Heart right ventricle (tissue), 16 donors: ENCODE data around the gene BAZ1B. TPM values are rescaled to one million over a fixed set of nuclear protein-coding genes. Genes with fewer than 3 reads are reported as not detected.
A peak's percentile ranks its signal among the peaks of the same experiment; 100 is the strongest.
"Not testable (repeated sequence)": the region's sequence is repeated elsewhere in the genome, so short reads cannot be mapped to it uniquely, and the experiment has no call there.

ENCODE experiments used
- ATAC-seq, 8 donors: fragments of 200-7000 bp; cut with Tn5 transposase; one replicate each; pipeline ENCODE4 v1.9.1; 2020; ENCODE audit warnings: mild to moderate bottlenecking in 8 of 8, moderate library complexity in 8 of 8, moderate number of reproducible peaks in 1 of 8
- DNase-seq, 2 donors: peaks; one replicate each; pipeline ENCODE4 v3.0.0-alpha.2; 2020
- H3K27ac ChIP-seq, 10 donors: fragments of 200-600 bp; sonication (generic) in 2 of 10; one replicate each; pipeline versions ENCODE4 v1.5.0 to v1.8.0; 2020 to 2022; ENCODE audit warnings: mild to moderate bottlenecking in 3 of 10
- H3K27me3 ChIP-seq, 7 donors: fragments of 200-600 bp; one replicate each; pipeline ENCODE4 v1.8.0; 2021 to 2022; ENCODE audit warnings: mild to moderate bottlenecking in 2 of 7
- H3K36me3 ChIP-seq, 9 donors: fragments of 200-600 bp; sonication (generic) in 1 of 9; one replicate each; pipeline versions ENCODE4 v1.5.0 to v1.8.0; 2020 to 2022; ENCODE audit warnings: mild to moderate bottlenecking in 2 of 9
- H3K4me1 ChIP-seq, 9 donors: fragments of 200-600 bp; sonication (generic) in 1 of 9; one replicate each; pipeline versions ENCODE4 v1.5.0 to v1.8.0; 2020 to 2022; ENCODE audit warnings: mild to moderate bottlenecking in 4 of 9
- H3K4me3 ChIP-seq, 10 donors: fragments of 200-600 bp; sonication (generic) in 2 of 10; one replicate each; pipeline versions ENCODE4 v1.5.0 to v1.8.0; 2020 to 2022; ENCODE audit warnings: mild to moderate bottlenecking in 7 of 10, moderate library complexity in 2 of 10
- H3K9me3 ChIP-seq, 11 donors: fragments of 200-600 bp in 10 of 11; sonication (generic) in 2 of 11; one replicate each; pipeline versions ENCODE4 v1.5.0 to v1.8.0; 2013 to 2022; ENCODE audit warnings: mild to moderate bottlenecking in 2 of 11, control low read depth in 1 of 11, moderate library complexity in 1 of 11
- CTCF ChIP-seq, 9 donors: fragments of 200-600 bp; sonication (generic) in 2 of 9; IDR thresholded peaks; one replicate each; pipeline versions ENCODE4 v1.5.0 to v1.8.0; 2021 to 2022; ENCODE audit warnings: antibody characterized with exemption in 9 of 9, mild to moderate bottlenecking in 5 of 9, moderate library complexity in 1 of 9
- WGBS, 2 donors: extraction: QIAGEN DNeasy Blood & Tissue Kit; methylation state at CpG; one replicate each; pipeline ENCODE4 v1.1.7; 2013; ENCODE audit warnings: inconsistent platforms in 1 of 2; 5-methylcytosine and 5-hydroxymethylcytosine counted together
- intact Hi-C, 10 donors: fragments of 100-400 bp; cut with DNase I; formaldehyde crosslinking; loops; one replicate each; pipeline versions ENCODE4 v1.11.1 to v1.14.2; 2022
- polyA plus RNA-seq, 2 donors: library from polyadenylated mRNA; stranded (reverse); fragments of 200-250 nt; gene quantifications; one replicate each; pipeline ENCODE4 v1.2.3, GENCODE V29; 2013
- total RNA-seq, 10 donors: library from RNA; stranded (reverse); fragmentation: NEBNext Ultra II Directional in 3 of 10; extraction: Animal tissue kit (Norgen Biotek cat#: 25700) in 3 of 10; gene quantifications; one replicate each; pipeline versions ENCODE4 v1.2.1 to v1.2.4, GENCODE V29; 2021 to 2023
- donor health status: Arrhythmogenic right ventricular cardiomyopathy.
- donor health status: ischemic (EF 13 %, LVEDD 7.1; RV severe dilation, severe dysfunction).
- donor health status: healthy with polysubstance abuse.
- donor health status: DM: no; HTN: yes; CAD: no.
- donor health status: DM: no; HTN: no; CAD: no.
- donor health status: ischemic (EF 25% LVEDD 6.9; RV normal size, moderate dysfunction).
- donor health status: ischemic (EF 25% LVEDD 5.7; RV mildly dilated, moderate dysfunction).
- donor health status: healthy.
- donor health status: DM: yes; HTN: yes; CAD: no.
- donor health status: Ischemic cardiomyopathy.
- donor health status: ischemic (EF 35%, LVEDD 5.7; RV mildly dilated, moderate dysfunction).
- donor health status: nonischemic (EF 11% LVEDD 7.7; RV severe dilation, severe dysfunction).
- donor health status: DM: yes; HTN: yes; CAD: no.
- donor health status: PGD.
- donor health status: ischemic (EF 29% LVEDD 5.4; RV normal size, mild dysfunction).
- donor health status: nonischemic (EF 23%, LVEDD 6.1; RV moderate dilation, normal function).

The BAZ1B gene
- total and polyA plus RNA-seq, 12 donors: 11.7 to 49.9 (median 39.5) TPM

DNA sequence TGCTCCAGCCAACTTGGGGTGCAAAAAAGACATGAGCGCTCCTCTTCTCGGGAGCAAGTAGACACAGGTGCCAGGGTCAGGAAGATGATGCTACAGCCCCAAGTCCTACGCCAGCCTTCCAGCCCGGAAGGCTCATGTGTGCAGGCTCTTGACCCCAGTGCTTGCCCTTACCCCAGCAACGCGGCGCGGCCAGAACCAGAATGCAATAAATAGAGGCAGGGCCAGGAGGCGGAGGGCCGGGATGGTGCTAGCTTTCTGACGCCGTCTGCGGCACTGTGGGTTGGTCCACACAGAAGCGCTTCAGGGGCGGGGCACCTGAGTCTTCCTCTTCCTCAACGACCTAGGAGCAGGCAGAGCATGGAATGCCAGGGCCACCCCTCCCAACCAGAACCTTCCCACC is 15.0 kb upstream of the BAZ1B start:
- intact Hi-C loops: no loop called here
- no peaks in the 10 kb centered on the region for H3K4me1 ChIP-seq
- H3K27ac ChIP-seq: no peak overlapping the region
- H3K9me3 ChIP-seq: no peaks in the 10 kb centered on the region
- no peak overlapping the region for H3K4me3 ChIP-seq
- WGBS, 2 donors: 89 to 93% methylated on average over 16 of the region's 16 CpGs
- peak in 1 of 8 donors; percentile 23 for ATAC-seq
- H3K27me3 ChIP-seq: no peaks in the 10 kb centered on the region
- H3K36me3 ChIP-seq: peaks cover 5 to 92% (median 52%) of the 10 kb centered on the region in 9 donors
- no peak for TF ChIP-seq CTCF (IDR thresholded peaks at IDR 0.05)
- no peak for DNase-seq

DNA sequence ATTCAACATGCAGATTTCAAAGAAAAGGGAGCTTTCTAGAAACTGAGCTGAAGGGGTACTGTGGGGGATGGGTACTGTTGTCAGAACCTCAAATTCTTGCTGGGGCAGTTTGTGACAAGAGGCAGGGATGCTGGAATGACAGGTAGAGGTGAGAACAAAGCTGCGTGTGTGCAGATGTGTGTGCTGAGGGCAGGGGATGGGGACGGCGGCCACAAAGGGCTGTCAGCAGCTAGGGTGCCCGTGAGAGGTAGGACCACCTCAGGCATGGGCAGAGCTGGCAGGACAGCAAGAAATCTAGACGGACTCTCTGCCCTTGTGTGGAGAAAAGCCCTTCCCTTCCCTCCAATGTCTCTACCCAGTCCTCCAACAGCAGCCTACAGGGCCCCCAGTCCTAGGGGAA is 14.4 kb upstream of the BAZ1B start:
- Histone ChIP-seq H3K27ac (no peak overlapping the region), H3K4me3 (no peak overlapping the region), H3K4me1 (no peaks in the 10 kb centered on the region), H3K27me3 (no peaks in the 10 kb centered on the region), H3K9me3 (no peaks in the 10 kb centered on the region), H3K36me3 (peaks cover 5 to 86% (median 46%) of the 10 kb centered on the region in 9 donors)
- intact Hi-C loops: no loop called here
- TF ChIP-seq CTCF (IDR thresholded peaks at IDR 0.05): no peak
- DNase-seq (no peak), ATAC-seq (no peak)
- 64 to 77% methylated on average over 5 of the region's 5 CpGs for WGBS, 2 donors

- H3K4me3 ChIP-seq, ATAC-seq, H3K4me1 ChIP-seq, H3K27me3 ChIP-seq, DNase-seq, intact Hi-C loops, H3K27ac ChIP-seq, H3K9me3 ChIP-seq: not testable (repeated sequence)
- H3K36me3 ChIP-seq: peaks cover 5 to 81% (median 44%) of the 10 kb centered on the region in 9 donors
- 90 to 96% methylated on average over 7 of the region's 7 CpGs for WGBS, 2 donors
These were observed 13.8 kb upstream of the BAZ1B start for GRCh38 chr7:73535918-73536317.

- DNase-seq: no peak
- H3K4me1 ChIP-seq: no peaks in the 10 kb centered on the region
- intact Hi-C loops: no loop called here
- H3K27ac ChIP-seq: no peak overlapping the region
- H3K9me3 ChIP-seq: no peaks in the 10 kb centered on the region
- TF ChIP-seq CTCF (IDR thresholded peaks at IDR 0.05): no peak
- no peak for ATAC-seq
- WGBS, 2 donors: 83 to 87% methylated on average over 9 of the region's 9 CpGs
- H3K4me3 ChIP-seq: no peak overlapping the region
- H3K27me3 ChIP-seq: no peaks in the 10 kb centered on the region
- H3K36me3 ChIP-seq: peaks cover 0 to 59% (median 26%) of the 10 kb centered on the region in 9 donors
These were observed 11.6 kb upstream of the BAZ1B start for GRCh38 chr7:73533742-73534141.

- intact Hi-C loops: no loop called here
- Histone ChIP-seq H3K9me3 (no peaks in the 10 kb centered on the region), H3K4me1 (peaks cover 0 to 4% (median 0%) of the 10 kb centered on the region in 9 donors), H3K36me3 (peaks cover 0 to 44% (median 11%) of the 10 kb centered on the region in 9 donors), H3K27ac (no peak overlapping the region), H3K4me3 (no peak overlapping the region), H3K27me3 (no peaks in the 10 kb centered on the region)
- WGBS, 2 donors: 97 to 98% methylated on average over 6 of the region's 6 CpGs
- no peak for ATAC-seq
- DNase-seq: no peak
- no peak for TF ChIP-seq CTCF (IDR thresholded peaks at IDR 0.05)
These were observed 10.1 kb upstream of the BAZ1B start for GRCh38 chr7:73532224-73532623.
